A549 (cell line): ENCODE measurements around the gene BAHCC1. TPM values are rescaled to one million over a fixed set of nuclear protein-coding genes. Genes with fewer than 3 reads are reported as not detected.

Experiments
- ATAC-seq, 2 experiments: fragments of 200-7000 bp in 1 of 2; fragments of >200 bp in 1 of 2; cut with Nextera tagmentation in 1 of 2; cut with Tn5 transposase in 1 of 2; 3 replicates each; pipeline versions ENCODE4 v1.8.0 to v1.9.1; 2018 to 2020; ENCODE audit warnings: mild to moderate bottlenecking in 1 of 2, moderate library complexity in 1 of 2
- CTCF ChIA-PET: fragments of 300-600 bp; sonication (Branson Sonifier 250); formaldehyde crosslinking; extraction: SDS; loops from one replicate; lab custom pipeline; 2021; ENCODE audit warnings: antibody characterized with exemption, inconsistent platforms; lab: Yijun Ruan, JAX
- POLR2A ChIA-PET: fragments of 350-600 bp; formaldehyde crosslinking; extraction: SDS; loops from one replicate; lab custom pipeline; 2021; ENCODE audit warnings: antibody characterized with exemption, inconsistent platforms; lab: Yijun Ruan, JAX
- DNase-seq, 2 experiments: peaks; one replicate each; pipeline versions ENCODE4 v3.0.0 to v3.0.0-alpha.2; 2011 to 2016; ENCODE audit warnings: low read depth in 1 of 2, low spot score in 1 of 2
- FAIRE-seq: peaks from 2 replicates; lab custom pipeline; 2011; peaks lifted over from hg19 to GRCh38; lab: Jason Lieb, UNC
- H3K27ac ChIP-seq, 2 experiments: fragments of >200 bp; sonication (Bioruptor Twin); formaldehyde crosslinking; 3 replicates each; pipeline ENCODE4 v1.5.1; 2016 to 2017
- H3K4me1 ChIP-seq: fragments of >200 bp; sonication (Bioruptor Twin); formaldehyde crosslinking; 3 replicates; pipeline ENCODE4 v1.6.1; 2016
- H3K4me2 ChIP-seq: fragments of >200 bp; sonication (Bioruptor Twin); formaldehyde crosslinking; 3 replicates; pipeline ENCODE4 v1.6.1; 2016
- H3K4me3 ChIP-seq: fragments of >200 bp; sonication (Bioruptor Twin); formaldehyde crosslinking; 3 replicates; pipeline ENCODE4 v1.5.1; 2016
- H3K9me3 ChIP-seq: fragments of >200 bp; sonication (Bioruptor Twin); formaldehyde crosslinking; 3 replicates; pipeline ENCODE4 v1.6.1; 2016
- ATOH8 ChIP-seq: fragments of 250-450 bp; sonication (Bioruptor Pico); IDR thresholded peaks from 2 replicates; pipeline ENCODE4 v1.5.0; 2020; ENCODE audit warnings: low read depth, mild to moderate bottlenecking, moderate library complexity
- BHLHE40 ChIP-seq: IDR thresholded peaks from 2 replicates; pipeline ENCODE4 v1.6.1; 2012; ENCODE audit warnings: low read depth, low read length, inconsistent platforms
- CBX8 ChIP-seq: fragments of 200-600 bp; sonication (generic); IDR thresholded peaks from 2 replicates; pipeline ENCODE4 v1.6.1; 2016
- CEBPB ChIP-seq, 2 experiments: fragments of >200 bp in 1 of 2; sonication (Bioruptor Twin) in 1 of 2; formaldehyde crosslinking in 1 of 2; IDR thresholded peaks; 2 replicates each; pipeline ENCODE4 v1.6.1; 2012 to 2016
- CHD4 ChIP-seq: fragments of 200-600 bp; sonication (generic); IDR thresholded peaks from 2 replicates; pipeline ENCODE4 v1.6.1; 2016; ENCODE audit warnings: antibody characterized with exemption, mild to moderate bottlenecking, borderline replicate concordance
- EHMT2 ChIP-seq: fragments of 200-600 bp; sonication (generic); IDR thresholded peaks from 2 replicates; pipeline ENCODE4 v1.6.1; 2016; ENCODE audit warnings: antibody characterized with exemption, low read depth, mild to moderate bottlenecking, moderate library complexity
- ELK1 ChIP-seq: fragments of 150-350 bp; IDR thresholded peaks from 2 replicates; pipeline ENCODE4 v1.6.1; 2014; ENCODE audit warnings: low read depth, mild to moderate bottlenecking, low read length
- EP300 ChIP-seq, 2 experiments: fragments of >200 bp; sonication (Bioruptor Twin); formaldehyde crosslinking; IDR thresholded peaks; 2 replicates in 1 of 2; 3 replicates in 1 of 2; pipeline ENCODE4 v1.6.1; 2016 to 2017
- ESRRA ChIP-seq: fragments of 150-350 bp; IDR thresholded peaks from 2 replicates; pipeline ENCODE4 v1.6.1; 2014; ENCODE audit warnings: mild to moderate bottlenecking, low read length, borderline replicate concordance
- FOSB ChIP-seq: fragments of 250-450 bp; sonication (Bioruptor Pico); IDR thresholded peaks from 2 replicates; pipeline ENCODE4 v1.5.0; 2020; ENCODE audit warnings: mild to moderate bottlenecking, moderate library complexity
- HEYL ChIP-seq: fragments of 250-450 bp; sonication (Bioruptor Pico); IDR thresholded peaks from 2 replicates; pipeline ENCODE4 v1.8.0; 2021; ENCODE audit warnings: mild to moderate bottlenecking, moderate library complexity
- KDM1A ChIP-seq: fragments of 200-600 bp; sonication (generic); IDR thresholded peaks from 2 replicates; pipeline ENCODE4 v1.6.1; 2016; ENCODE audit warnings: low read depth, mild to moderate bottlenecking
- KDM5A ChIP-seq: fragments of 200-600 bp; sonication (generic); IDR thresholded peaks from 2 replicates; pipeline ENCODE4 v1.6.1; 2016; ENCODE audit warnings: antibody characterized with exemption, mild to moderate bottlenecking
- NFE2L2 ChIP-seq: fragments of 150-350 bp; conservative IDR thresholded peaks from 2 replicates; pipeline ENCODE4 v1.6.1; 2014; ENCODE audit warnings: low read length
- NR3C1 ChIP-seq: fragments of >200 bp; sonication (Bioruptor Twin); formaldehyde crosslinking; IDR thresholded peaks from 3 replicates; pipeline ENCODE4 v1.6.1; 2017
- PBX3 ChIP-seq: IDR thresholded peaks from 2 replicates; pipeline ENCODE4 v1.6.1; 2012
- PHF8 ChIP-seq: fragments of 200-600 bp; sonication (generic); IDR thresholded peaks from 2 replicates; pipeline ENCODE4 v1.6.1; 2016; ENCODE audit warnings: low read depth, mild to moderate bottlenecking, antibody characterized with exemption, moderate library complexity, borderline replicate concordance
- POLR2AphosphoS2 ChIP-seq: conservative IDR thresholded peaks from 2 replicates; pipeline ENCODE4 v1.6.1; 2012; ENCODE audit warnings: low read length, improper control_type of control experiment, inconsistent platforms
- RAD21 ChIP-seq, 2 experiments: fragments of >200 bp in 1 of 2; sonication (Bioruptor Twin) in 1 of 2; formaldehyde crosslinking in 1 of 2; IDR thresholded peaks in 1 of 2; conservative IDR thresholded peaks in 1 of 2; 2 replicates in 1 of 2; 3 replicates in 1 of 2; pipeline ENCODE4 v1.6.1; 2012 to 2018; ENCODE audit warnings: inconsistent platforms in 1 of 2
- RARB ChIP-seq: fragments of 250-450 bp; sonication (Bioruptor Pico); IDR thresholded peaks from 2 replicates; pipeline ENCODE4 v1.8.0; 2021; ENCODE audit warnings: mild to moderate bottlenecking, moderate library complexity
- RCOR1 ChIP-seq: fragments of 150-350 bp; IDR thresholded peaks from 2 replicates; pipeline ENCODE4 v1.6.1; 2014; ENCODE audit warnings: antibody characterized with exemption, low read length, low read depth
- REST ChIP-seq: fragments of 200-600 bp; sonication (generic); IDR thresholded peaks from 2 replicates; pipeline ENCODE4 v1.6.1; 2016; ENCODE audit warnings: antibody characterized with exemption, mild to moderate bottlenecking, moderate library complexity
- TFCP2L1 ChIP-seq: fragments of 250-450 bp; sonication (Bioruptor Pico); IDR thresholded peaks from 2 replicates; pipeline ENCODE4 v1.5.0; 2021; ENCODE audit warnings: mild to moderate bottlenecking
- TP53 ChIP-seq: fragments of 250-450 bp; sonication (Bioruptor Pico); IDR thresholded peaks from 2 replicates; pipeline ENCODE4 v1.5.0; 2021; ENCODE audit warnings: mild to moderate bottlenecking, moderate library complexity
- ZNF302 ChIP-seq: fragments of 250-450 bp; sonication (Bioruptor Pico); IDR thresholded peaks from 2 replicates; pipeline ENCODE4 v1.9.0; 2021; ENCODE audit warnings: inconsistent platforms, mild to moderate bottlenecking, moderate library complexity
- ZSCAN20 ChIP-seq: fragments of 250-450 bp; sonication (Bioruptor Pico); IDR thresholded peaks from 2 replicates; pipeline ENCODE4 v1.8.0; 2022; ENCODE audit warnings: mild to moderate bottlenecking, moderate library complexity
- WGBS: methylation state at CpG from one replicate; pipeline ENCODE4 v1.1.6; 2017; ENCODE audit errors: missing lambda C conversion rate; 5-methylcytosine and 5-hydroxymethylcytosine counted together
- polyA plus RNA-seq, 4 experiments: library from polyadenylated mRNA; depleted of rRNA in 3 of 4; stranded (reverse); fragments of >200 nt; fragmentation: RNase III in 1 of 4; extraction: RNeasy Plus Mini Kit Qiagen cat#74134 plus additional on column Dnase treatment in 1 of 4; gene quantifications; 2 replicates in 3 of 4; 3 replicates in 1 of 4; pipeline ENCODE4 v1.2.3, GENCODE V29; 2011 to 2017

Gene BAHCC1
- polyA plus RNA-seq, 2 of the 4 experiments (the other 2 are of a cell fraction): 2.6 to 5.8 TPM

GRCh38 chr17:81449351-81449750, 54.1 kb downstream of the BAHCC1 start:
- ATAC-seq (no peak), DNase-seq (no peak), FAIRE-seq (no peak)
- 82% methylated on average over 5 of the region's 8 CpGs for WGBS
- Histone ChIP-seq H3K4me1 (no peaks in the 10 kb centered on the region), H3K4me2 (no peak overlapping the region), H3K27ac (no peak overlapping the region), H3K9me3 (no peaks in the 10 kb centered on the region), H3K4me3 (no peak overlapping the region)
- TF ChIP-seq ZSCAN20 (CRISPR knock-in tag) (no peak), POLR2AphosphoS2 (no peak), PHF8 (no peak), KDM1A (no peak), EP300 (IDR thresholded peaks at IDR 0.05) (no peak), FOSB (no peak), KDM5A (no peak), ELK1 (no peak), RAD21 (conservative IDR thresholded peaks at IDR 0.05 in 1 of 2, IDR thresholded peaks at IDR 0.05 in 1 of 2) (no peak), RARB (CRISPR knock-in tag) (no peak), CEBPB (IDR thresholded peaks at IDR 0.05) (no peak), PBX3 (no peak), CHD4 (no peak), NFE2L2 (no peak), RCOR1 (no peak), BHLHE40 (no peak), TFCP2L1 (CRISPR knock-in tag) (no peak), EHMT2 (no peak), NR3C1 (no peak)
- ChIA-PET CTCF (interaction anchor here (0.5 to 2.1 kb wide), 3 partner anchors 9 to 49 kb away, joined by 4 to 11 read pairs (median 4); no protein-coding TSS in a partner anchor), POLR2A (no interaction called here)

- no peak overlapping the region for H3K27ac ChIP-seq
- 90% methylated on average over 24 of the region's 26 CpGs for WGBS
- no peaks in the 10 kb centered on the region for H3K9me3 ChIP-seq
- FAIRE-seq (no peak), DNase-seq (no peak), ATAC-seq (no peak)
- CTCF ChIA-PET: interaction anchor here (0.9 to 2.3 kb wide), 6 partner anchors 11 to 79 kb away, joined by 3 to 14 read pairs (median 4); no protein-coding TSS in a partner anchor
- H3K4me3 ChIP-seq: no peak overlapping the region
- no peak overlapping the region for H3K4me2 ChIP-seq
- TF ChIP-seq ZNF302 (no peak), REST (no peak), ATOH8 (CRISPR knock-in tag) (no peak), HEYL (no peak), KDM1A (no peak), TP53 (CRISPR knock-in tag) (no peak), ESRRA (no peak), CBX8 (no peak), TFCP2L1 (CRISPR knock-in tag) (no peak)
- POLR2A ChIA-PET: no interaction called here
- H3K4me1 ChIP-seq: no peaks in the 10 kb centered on the region
Measured at GRCh38 chr17:81451823-81452222, 56.6 kb downstream of the BAHCC1 start.
